ENCODE results near the gene CAB39L. TPM values are rescaled to one million over a fixed set of nuclear protein-coding genes. Genes with fewer than 3 reads are reported as not detected.

Gene CAB39L
- total RNA-seq, 1 experiment from 2014 or later, result 3.6 TPM

GRCh38 chr13:49302817-49303216 lies 141.0 kb downstream of the CAB39L start:
- ChIA-PET CTCF (no interaction called here), POLR2A (ENCODE audit: low non-redundant PET) (no interaction called here)
- no TSS peak for BruUV-seq (replicated peaks)
- Histone ChIP-seq H3K27ac (ENCODE audit: low read depth, low read length, poor library complexity, severe bottlenecking) (no peak overlapping the region), H3K4me1 (ENCODE audit: insufficient read depth, low read length, poor library complexity, severe bottlenecking) (no peaks in the 10 kb centered on the region), H3K36me3 (ENCODE audit: insufficient read depth, low read length, poor library complexity, severe bottlenecking) (no peaks in the 10 kb centered on the region), H3K4me3 (ENCODE audit: low read depth, low read length, poor library complexity, severe bottlenecking) (no peak overlapping the region), H3K27me3 (replicated peaks; ENCODE audit: insufficient read depth, low read depth, low read length, poor library complexity) (no peaks in the 10 kb centered on the region), H3K9me3 (ENCODE audit: low read depth, low read length, poor library complexity, severe bottlenecking) (no peaks in the 10 kb centered on the region)
- no peak for TF ChIP-seq EZH2 (IDR thresholded peaks at IDR 0.05; ENCODE audit: borderline replicate concordance, low read depth, low read length, poor library complexity, severe bottlenecking)
- no peak for TF ChIP-seq CTCF (conservative IDR thresholded peaks at IDR 0.05; ENCODE audit: low read depth, low read length)
- intact Hi-C loops (cut with micrococcal nuclease; ENCODE audit: unreplicated experiment), result loop anchor here (10.0 kb wide), 1 partner anchor 542 kb away; no protein-coding TSS in a partner anchor
- no peak for DNase-seq (ENCODE audit: low spot score)

GRCh38 chr13:49302222-49302621 lies 141.6 kb downstream of the CAB39L start:
- Histone ChIP-seq H3K4me3 (ENCODE audit: low read depth, low read length, poor library complexity, severe bottlenecking) (no peak overlapping the region), H3K27ac (ENCODE audit: low read depth, low read length, poor library complexity, severe bottlenecking) (no peak overlapping the region), H3K36me3 (ENCODE audit: insufficient read depth, low read length, poor library complexity, severe bottlenecking) (no peaks in the 10 kb centered on the region), H3K4me1 (ENCODE audit: insufficient read depth, low read length, poor library complexity, severe bottlenecking) (no peaks in the 10 kb centered on the region), H3K27me3 (replicated peaks; ENCODE audit: insufficient read depth, low read depth, low read length, poor library complexity) (no peaks in the 10 kb centered on the region), H3K9me3 (ENCODE audit: low read depth, low read length, poor library complexity, severe bottlenecking) (no peaks in the 10 kb centered on the region)
- no peak for DNase-seq (ENCODE audit: low spot score)
- ChIA-PET POLR2A (ENCODE audit: low non-redundant PET) (no interaction called here), CTCF (no interaction called here)
- BruUV-seq (replicated peaks), result no TSS peak
- intact Hi-C loops (cut with micrococcal nuclease; ENCODE audit: unreplicated experiment), result loop anchor here (10.0 kb wide), 1 partner anchor 543 kb away; no protein-coding TSS in a partner anchor
- TF ChIP-seq EZH2 (IDR thresholded peaks at IDR 0.05; ENCODE audit: borderline replicate concordance, low read depth, low read length, poor library complexity, severe bottlenecking), result no peak

- no peaks in the 10 kb centered on the region for H3K9me3 ChIP-seq (ENCODE audit: low read depth, low read length, poor library complexity, severe bottlenecking)
- no peaks in the 10 kb centered on the region for H3K4me1 ChIP-seq (ENCODE audit: insufficient read depth, low read length, poor library complexity, severe bottlenecking)
- H3K36me3 ChIP-seq (ENCODE audit: insufficient read depth, low read length, poor library complexity, severe bottlenecking), result no peaks in the 10 kb centered on the region
- no TSS peak for BruUV-seq (replicated peaks)
- no peak for TF ChIP-seq EZH2 (IDR thresholded peaks at IDR 0.05; ENCODE audit: borderline replicate concordance, low read depth, low read length, poor library complexity, severe bottlenecking)
- peak; percentile 91 for TF ChIP-seq CTCF (conservative IDR thresholded peaks at IDR 0.05; ENCODE audit: low read depth, low read length)
- H3K4me3 ChIP-seq (ENCODE audit: low read depth, low read length, poor library complexity, severe bottlenecking), result no peak overlapping the region
- peak; percentile 77 for DNase-seq (ENCODE audit: low spot score)
- ChIA-PET POLR2A (ENCODE audit: low non-redundant PET) (no interaction called here), CTCF (interaction anchor here (0.8 kb wide), 1 partner anchor 306 kb away, joined by 6 read pairs; no protein-coding TSS in a partner anchor)
- no peak overlapping the region for H3K27ac ChIP-seq (ENCODE audit: low read depth, low read length, poor library complexity, severe bottlenecking)
- intact Hi-C loops (cut with micrococcal nuclease; ENCODE audit: unreplicated experiment), result loop anchor here (1.0 to 10.0 kb wide), 2 partner anchors 306 to 544 kb away; no protein-coding TSS in a partner anchor
- no peaks in the 10 kb centered on the region for H3K27me3 ChIP-seq (replicated peaks; ENCODE audit: insufficient read depth, low read depth, low read length, poor library complexity)
Measured at GRCh38 chr13:49300739-49301589, 142.9 kb downstream of the CAB39L start.
